Measurements from ENCODE around the gene PLCH1. TPM values are rescaled to one million over a fixed set of nuclear protein-coding genes. Genes with fewer than 3 reads are reported as not detected.
A peak's percentile ranks its signal among the peaks of the same experiment; 100 is the strongest.

The PLCH1 gene
- total and polyA plus RNA-seq, 9 of the 15 experiments (the other 6 are each of a cell fraction or from before 2014, with no cell fraction given), result 0.17 to 0.62 (median 0.40) TPM

GRCh38 chr3:155744010-155744625 lies 753 bp downstream of the PLCH1 start (continued):
- TF ChIP-seq, protein P1, sequence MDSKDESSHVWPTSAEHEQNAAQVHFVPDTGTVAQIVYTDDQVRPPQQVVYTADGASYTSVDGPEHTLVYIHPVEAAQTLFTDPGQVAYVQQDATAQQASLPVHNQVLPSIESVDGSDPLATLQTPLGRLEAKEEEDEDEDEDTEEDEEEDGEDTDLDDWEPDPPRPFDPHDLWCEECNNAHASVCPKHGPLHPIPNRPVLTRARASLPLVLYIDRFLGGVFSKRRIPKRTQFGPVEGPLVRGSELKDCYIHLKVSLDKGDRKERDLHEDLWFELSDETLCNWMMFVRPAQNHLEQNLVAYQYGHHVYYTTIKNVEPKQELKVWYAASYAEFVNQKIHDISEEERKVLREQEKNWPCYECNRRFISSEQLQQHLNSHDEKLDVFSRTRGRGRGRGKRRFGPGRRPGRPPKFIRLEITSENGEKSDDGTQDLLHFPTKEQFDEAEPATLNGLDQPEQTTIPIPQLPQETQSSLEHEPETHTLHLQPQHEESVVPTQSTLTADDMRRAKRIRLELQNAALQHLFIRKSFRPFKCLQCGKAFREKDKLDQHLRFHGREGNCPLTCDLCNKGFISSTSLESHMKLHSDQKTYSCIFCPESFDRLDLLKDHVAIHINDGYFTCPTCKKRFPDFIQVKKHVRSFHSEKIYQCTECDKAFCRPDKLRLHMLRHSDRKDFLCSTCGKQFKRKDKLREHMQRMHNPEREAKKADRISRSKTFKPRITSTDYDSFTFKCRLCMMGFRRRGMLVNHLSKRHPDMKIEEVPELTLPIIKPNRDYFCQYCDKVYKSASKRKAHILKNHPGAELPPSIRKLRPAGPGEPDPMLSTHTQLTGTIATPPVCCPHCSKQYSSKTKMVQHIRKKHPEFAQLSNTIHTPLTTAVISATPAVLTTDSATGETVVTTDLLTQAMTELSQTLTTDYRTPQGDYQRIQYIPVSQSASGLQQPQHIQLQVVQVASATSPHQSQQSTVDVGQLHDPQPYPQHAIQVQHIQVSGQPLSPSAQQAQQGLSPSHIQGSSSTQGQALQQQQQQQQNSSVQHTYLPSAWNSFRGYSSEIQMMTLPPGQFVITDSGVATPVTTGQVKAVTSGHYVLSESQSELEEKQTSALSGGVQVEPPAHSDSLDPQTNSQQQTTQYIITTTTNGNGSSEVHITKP (IDR thresholded peaks at IDR 0.05; ENCODE audit: partially characterized antibody), result peak; percentile 57
- TF ChIP-seq ATF7 (IDR thresholded peaks at IDR 0.05), result peak; percentile 23; the same call in 1 of the 2 replicates
- TF ChIP-seq MEIS2 (IDR thresholded peaks at IDR 0.05; ENCODE audit: partially characterized antibody), result peak; percentile 59
- peak; percentile 95 for TF ChIP-seq NRF1 (conservative IDR thresholded peaks at IDR 0.05 in 1 of 2, IDR thresholded peaks at IDR 0.05 in 1 of 2)
- no peak for TF ChIP-seq U2AF2 (optimal IDR thresholded peaks at IDR 0.05; ENCODE audit: low read depth, low read length)
- peak; percentile 23 for TF ChIP-seq CCNT2 (IDR thresholded peaks at IDR 0.05; ENCODE audit: borderline replicate concordance, extremely low read depth, insufficient read length, low read depth, low read length)
- no peak for TF ChIP-seq ETV1 (tag; conservative IDR thresholded peaks at IDR 0.05; ENCODE audit: low read depth)
- TF ChIP-seq, protein P2, sequence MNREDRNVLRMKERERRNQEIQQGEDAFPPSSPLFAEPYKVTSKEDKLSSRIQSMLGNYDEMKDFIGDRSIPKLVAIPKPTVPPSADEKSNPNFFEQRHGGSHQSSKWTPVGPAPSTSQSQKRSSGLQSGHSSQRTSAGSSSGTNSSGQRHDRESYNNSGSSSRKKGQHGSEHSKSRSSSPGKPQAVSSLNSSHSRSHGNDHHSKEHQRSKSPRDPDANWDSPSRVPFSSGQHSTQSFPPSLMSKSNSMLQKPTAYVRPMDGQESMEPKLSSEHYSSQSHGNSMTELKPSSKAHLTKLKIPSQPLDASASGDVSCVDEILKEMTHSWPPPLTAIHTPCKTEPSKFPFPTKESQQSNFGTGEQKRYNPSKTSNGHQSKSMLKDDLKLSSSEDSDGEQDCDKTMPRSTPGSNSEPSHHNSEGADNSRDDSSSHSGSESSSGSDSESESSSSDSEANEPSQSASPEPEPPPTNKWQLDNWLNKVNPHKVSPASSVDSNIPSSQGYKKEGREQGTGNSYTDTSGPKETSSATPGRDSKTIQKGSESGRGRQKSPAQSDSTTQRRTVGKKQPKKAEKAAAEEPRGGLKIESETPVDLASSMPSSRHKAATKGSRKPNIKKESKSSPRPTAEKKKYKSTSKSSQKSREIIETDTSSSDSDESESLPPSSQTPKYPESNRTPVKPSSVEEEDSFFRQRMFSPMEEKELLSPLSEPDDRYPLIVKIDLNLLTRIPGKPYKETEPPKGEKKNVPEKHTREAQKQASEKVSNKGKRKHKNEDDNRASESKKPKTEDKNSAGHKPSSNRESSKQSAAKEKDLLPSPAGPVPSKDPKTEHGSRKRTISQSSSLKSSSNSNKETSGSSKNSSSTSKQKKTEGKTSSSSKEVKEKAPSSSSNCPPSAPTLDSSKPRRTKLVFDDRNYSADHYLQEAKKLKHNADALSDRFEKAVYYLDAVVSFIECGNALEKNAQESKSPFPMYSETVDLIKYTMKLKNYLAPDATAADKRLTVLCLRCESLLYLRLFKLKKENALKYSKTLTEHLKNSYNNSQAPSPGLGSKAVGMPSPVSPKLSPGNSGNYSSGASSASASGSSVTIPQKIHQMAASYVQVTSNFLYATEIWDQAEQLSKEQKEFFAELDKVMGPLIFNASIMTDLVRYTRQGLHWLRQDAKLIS (CRISPR knock-in tag; IDR thresholded peaks at IDR 0.05), result peak; percentile 24; the same call in 1 of the 2 replicates
- TF ChIP-seq HMGN3 (IDR thresholded peaks at IDR 0.05; ENCODE audit: borderline replicate concordance, extremely low read depth, insufficient read length, low read depth, low read length), result peak; percentile 53
- no peak for TF ChIP-seq TAL1 (IDR thresholded peaks at IDR 0.05)
- no peak for TF ChIP-seq TSHZ1 (CRISPR knock-in tag; IDR thresholded peaks at IDR 0.05)
- TF ChIP-seq, protein P3, sequence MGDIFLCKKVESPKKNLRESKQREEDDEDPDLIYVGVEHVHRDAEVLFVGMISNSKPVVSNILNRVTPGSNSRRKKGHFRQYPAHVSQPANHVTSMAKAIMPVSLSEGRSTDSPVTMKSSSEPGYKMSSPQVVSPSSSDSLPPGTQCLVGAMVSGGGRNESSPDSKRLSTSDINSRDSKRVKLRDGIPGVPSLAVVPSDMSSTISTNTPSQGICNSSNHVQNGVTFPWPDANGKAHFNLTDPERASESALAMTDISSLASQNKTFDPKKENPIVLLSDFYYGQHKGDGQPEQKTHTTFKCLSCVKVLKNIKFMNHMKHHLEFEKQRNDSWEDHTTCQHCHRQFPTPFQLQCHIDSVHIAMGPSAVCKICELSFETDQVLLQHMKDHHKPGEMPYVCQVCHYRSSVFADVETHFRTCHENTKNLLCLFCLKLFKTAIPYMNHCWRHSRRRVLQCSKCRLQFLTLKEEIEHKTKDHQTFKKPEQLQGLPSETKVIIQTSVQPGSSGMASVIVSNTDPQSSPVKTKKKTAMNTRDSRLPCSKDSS (IDR thresholded peaks at IDR 0.05; ENCODE audit: low read depth, partially characterized antibody), result no peak
- peak; percentile 14; the same call in 1 of the 2 replicates for TF ChIP-seq CXXC5 (CRISPR knock-in tag; IDR thresholded peaks at IDR 0.05)
- TF ChIP-seq RB1 (IDR thresholded peaks at IDR 0.05; ENCODE audit: low read depth), result peak; percentile 30; the same call in 1 of the 2 replicates

Measured in K562 (cell line).